ENCODE data around the gene TREM1.

DNA sequence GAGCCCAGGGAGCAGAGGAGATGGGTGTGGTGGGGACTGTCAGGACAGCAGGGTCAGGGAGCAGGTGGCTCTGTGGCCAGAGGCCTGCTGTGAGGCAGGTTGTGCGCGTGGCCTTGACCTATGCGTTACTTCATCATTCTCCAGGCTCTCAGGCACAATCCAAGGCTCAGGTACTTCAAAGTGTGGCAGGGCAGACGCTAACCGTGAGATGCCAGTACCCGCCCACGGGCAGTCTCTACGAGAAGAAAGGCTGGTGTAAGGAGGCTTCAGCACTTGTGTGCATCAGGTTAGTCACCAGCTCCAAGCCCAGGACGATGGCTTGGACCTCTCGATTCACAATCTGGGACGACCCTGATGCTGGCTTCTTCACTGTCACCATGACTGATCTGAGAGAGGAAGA is 49.5 kb upstream of the TREM1 start:
- TF ChIP-seq, protein P1, sequence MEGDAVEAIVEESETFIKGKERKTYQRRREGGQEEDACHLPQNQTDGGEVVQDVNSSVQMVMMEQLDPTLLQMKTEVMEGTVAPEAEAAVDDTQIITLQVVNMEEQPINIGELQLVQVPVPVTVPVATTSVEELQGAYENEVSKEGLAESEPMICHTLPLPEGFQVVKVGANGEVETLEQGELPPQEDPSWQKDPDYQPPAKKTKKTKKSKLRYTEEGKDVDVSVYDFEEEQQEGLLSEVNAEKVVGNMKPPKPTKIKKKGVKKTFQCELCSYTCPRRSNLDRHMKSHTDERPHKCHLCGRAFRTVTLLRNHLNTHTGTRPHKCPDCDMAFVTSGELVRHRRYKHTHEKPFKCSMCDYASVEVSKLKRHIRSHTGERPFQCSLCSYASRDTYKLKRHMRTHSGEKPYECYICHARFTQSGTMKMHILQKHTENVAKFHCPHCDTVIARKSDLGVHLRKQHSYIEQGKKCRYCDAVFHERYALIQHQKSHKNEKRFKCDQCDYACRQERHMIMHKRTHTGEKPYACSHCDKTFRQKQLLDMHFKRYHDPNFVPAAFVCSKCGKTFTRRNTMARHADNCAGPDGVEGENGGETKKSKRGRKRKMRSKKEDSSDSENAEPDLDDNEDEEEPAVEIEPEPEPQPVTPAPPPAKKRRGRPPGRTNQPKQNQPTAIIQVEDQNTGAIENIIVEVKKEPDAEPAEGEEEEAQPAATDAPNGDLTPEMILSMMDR (IDR thresholded peaks at IDR 0.05) = no peak
- no peak for TF ChIP-seq POLR2A (IDR thresholded peaks at IDR 0.05)
